NCI-H748 (cell line): Measurements from ENCODE around the gene ABR.

Experiments
- DNase-seq: peaks from one replicate; lab custom pipeline; 2025; ENCODE audit not compliant: unreplicated experiment; lab: John Stamatoyannopoulos, UW

ABR gene

GRCh38 chr17:1034652-1035210, 145.1 kb downstream of the ABR start:
- DNase-seq: peak; percentile 49

- no peak for DNase-seq
These were observed 146.3 kb downstream of the ABR start for GRCh38 chr17:1033503-1033902.

- DNase-seq: no peak
These were observed 147.4 kb downstream of the ABR start for GRCh38 chr17:1032391-1032790.

DNA sequence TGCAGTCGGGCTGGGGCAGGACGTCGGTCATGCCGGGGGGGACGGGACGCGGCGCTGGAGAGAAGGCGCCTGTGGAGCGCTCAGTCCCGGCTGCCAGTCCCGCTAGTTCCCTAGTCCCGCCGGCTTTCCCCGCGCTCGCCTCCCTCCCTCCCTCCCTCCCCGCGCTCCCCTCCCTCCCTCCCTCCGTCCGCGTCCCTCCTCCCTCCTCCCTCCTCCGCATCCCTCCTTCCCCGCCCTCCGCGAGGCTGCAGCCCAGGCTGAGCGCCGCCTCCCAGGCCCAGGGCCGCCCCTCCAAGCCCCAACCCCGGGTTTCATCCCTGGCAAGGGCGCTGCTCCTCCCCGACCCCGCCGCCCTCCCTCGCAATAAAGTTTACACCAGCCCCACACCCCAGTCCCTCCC, 148.1 kb downstream of the ABR start:
- no peak for DNase-seq

GRCh38 chr17:1030684-1031532, 148.9 kb downstream of the ABR start:
- no peak for DNase-seq

- DNase-seq: no peak
These were observed 149.7 kb downstream of the ABR start for GRCh38 chr17:1029922-1030644.

DNA sequence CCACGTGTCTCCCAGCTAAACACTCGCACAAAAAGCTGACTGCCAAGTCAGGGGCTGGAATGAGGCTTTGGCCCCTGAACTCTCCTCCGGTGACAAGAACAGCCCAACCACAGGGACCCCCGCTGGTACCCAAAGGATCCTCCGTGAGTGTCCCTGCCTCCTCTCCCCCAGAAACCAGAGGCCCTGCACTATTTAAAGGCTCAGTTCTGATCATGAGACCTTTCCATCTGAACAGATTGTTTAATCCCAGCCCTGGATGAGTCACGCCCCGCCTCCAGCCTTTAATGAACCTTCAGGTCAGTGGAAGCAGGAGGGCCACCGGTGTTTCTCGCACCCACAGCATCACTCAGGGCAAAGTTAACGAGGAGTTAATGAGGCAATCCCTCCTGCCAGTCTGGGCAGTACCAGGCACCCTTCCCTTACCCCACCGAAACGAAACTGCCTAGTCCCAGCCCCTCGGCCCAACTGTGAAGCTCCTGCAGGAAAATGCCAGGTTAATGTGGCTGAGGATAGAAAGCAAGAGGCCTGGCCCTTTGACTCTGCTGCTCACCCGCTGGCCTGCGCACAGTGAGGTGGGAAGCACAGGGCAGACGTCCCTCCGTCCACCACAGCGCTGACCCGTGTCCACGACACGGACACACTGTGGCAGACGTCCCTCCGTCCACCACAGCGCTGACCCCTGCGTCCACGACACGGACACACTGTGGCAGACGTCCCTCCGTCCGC, 150.4 kb downstream of the ABR start:
- no peak for DNase-seq

GRCh38 chr17:1027044-1027443, 152.7 kb downstream of the ABR start:
- no peak for DNase-seq

DNA sequence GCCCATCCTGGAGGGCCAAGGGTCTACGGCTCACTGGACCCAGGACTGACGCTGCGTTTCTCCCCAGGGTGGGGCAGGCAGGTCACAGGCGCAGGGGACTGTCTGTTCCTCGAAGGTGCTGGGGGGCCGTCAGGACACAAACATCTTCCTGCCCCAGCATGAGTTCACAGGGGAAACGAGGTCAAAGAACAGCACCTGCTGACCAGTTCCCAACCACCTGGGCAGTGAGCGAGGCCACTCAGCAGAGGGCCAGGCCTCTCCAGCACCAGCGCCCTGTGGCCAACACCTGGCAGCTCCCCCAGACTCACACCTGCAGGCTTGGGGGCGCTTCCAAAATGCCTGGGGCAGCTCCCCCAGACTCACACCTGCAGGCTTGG, 153.2 kb downstream of the ABR start:
- DNase-seq: no peak

GRCh38 chr17:1025733-1026598, 153.8 kb downstream of the ABR start:
- DNase-seq: no peak

- DNase-seq: no peak
These were observed 155.7 kb downstream of the ABR start for GRCh38 chr17:1024076-1024475.

DNA sequence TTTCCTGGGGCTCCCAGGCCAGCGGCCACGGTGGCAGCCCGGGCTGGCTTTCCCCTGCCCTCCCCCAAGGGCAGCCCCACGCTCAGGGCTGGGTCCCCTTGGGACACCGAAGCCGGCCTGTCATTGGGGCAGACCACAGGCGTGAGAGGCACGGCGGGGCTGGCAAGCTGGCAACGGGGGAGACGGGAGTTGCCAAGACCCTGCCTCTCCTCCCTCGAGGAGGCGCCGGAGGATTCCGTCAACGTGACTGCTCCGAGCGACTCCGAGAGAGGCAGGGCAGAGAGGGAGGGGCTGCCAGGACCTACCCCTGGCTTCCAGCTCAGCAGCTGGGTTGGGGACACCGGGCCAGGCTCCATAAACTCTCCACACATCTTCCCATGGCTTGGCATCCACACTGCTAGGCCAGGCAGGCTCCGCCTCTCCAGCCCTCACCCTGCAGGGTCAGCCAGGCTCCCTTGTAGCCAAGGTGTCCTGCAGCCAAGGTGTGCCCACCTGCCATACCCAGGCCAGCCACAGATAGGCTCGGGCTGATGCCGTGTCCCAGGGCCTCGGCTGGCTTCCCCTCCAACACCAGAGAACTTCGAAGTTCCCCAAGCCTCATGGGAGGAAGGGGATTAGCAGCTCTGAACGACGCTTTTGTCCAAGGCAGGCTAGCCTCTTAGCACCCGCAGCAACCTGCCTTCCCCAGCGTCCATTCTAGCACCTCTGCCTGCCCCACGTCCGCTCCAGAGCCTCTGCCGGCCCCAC, 157.3 kb downstream of the ABR start:
- no peak for DNase-seq

- no peak for DNase-seq
These were observed 158.6 kb downstream of the ABR start for GRCh38 chr17:1021147-1021546.

GRCh38 chr17:1019451-1019850, 160.3 kb downstream of the ABR start:
- DNase-seq: no peak

DNA sequence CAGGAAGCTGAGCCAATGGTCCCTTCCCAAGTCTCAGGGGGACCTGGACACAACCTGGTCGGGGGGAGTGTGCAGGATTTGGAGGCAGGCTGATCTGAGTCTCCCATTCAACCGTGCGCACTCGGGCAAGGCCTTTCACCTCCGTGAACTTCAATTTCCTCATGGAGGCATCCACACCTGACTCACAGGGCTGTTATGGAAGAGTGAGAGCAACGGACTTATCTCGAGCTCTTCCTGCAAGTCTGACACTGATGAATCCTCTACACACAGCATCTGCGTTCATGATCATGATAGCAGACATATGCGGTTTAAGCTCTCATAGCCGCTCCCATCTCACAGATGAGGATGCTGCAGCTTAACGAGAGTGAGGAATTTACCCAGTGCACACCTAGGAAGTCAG, 161.2 kb downstream of the ABR start:
- no peak for DNase-seq

GRCh38 chr17:1013729-1014090, 166.1 kb downstream of the ABR start:
- DNase-seq: no peak

GRCh38 chr17:1012823-1013728, 166.7 kb downstream of the ABR start:
- no peak for DNase-seq

- no peak for DNase-seq
These were observed 167.7 kb downstream of the ABR start for GRCh38 chr17:1011760-1012735.
